Measurements from ENCODE around the gene STX8. TPM values are rescaled to one million over a fixed set of nuclear protein-coding genes. Genes with fewer than 3 reads are reported as not detected.

STX8 gene
- total RNA-seq, 1 donor from 2014 or later, result 54.8 TPM

- Histone ChIP-seq H3K36me3 (ENCODE audit: insufficient read depth, low read length) (no peaks in the 10 kb centered on the region), H3K4me3 (ENCODE audit: insufficient read depth, low read depth, low read length) (no peak overlapping the region), H3K9me3 (ENCODE audit: insufficient read depth, low read depth, low read length) (no peaks in the 10 kb centered on the region), H3K79me2 (ENCODE audit: insufficient read depth, low read length) (no peaks in the 10 kb centered on the region), H3K27ac (ENCODE audit: low read depth, low read length) (no peak overlapping the region), H3K27me3 (ENCODE audit: insufficient read depth, low read length) (no peaks in the 10 kb centered on the region), H4K20me1 (ENCODE audit: insufficient read depth, low read length) (peaks cover 14% of the 10 kb centered on the region), H2AFZ (ENCODE audit: low read depth, low read length) (no peak overlapping the region), H3K4me1 (ENCODE audit: insufficient read depth, low read length) (no peaks in the 10 kb centered on the region), H3K9ac (ENCODE audit: low read length) (no peak overlapping the region), H3K4me2 (ENCODE audit: low read length) (no peak overlapping the region)
- Mint-ChIP-seq H3K9me3 (ENCODE audit: unreplicated experiment) (no peaks in the 10 kb centered on the region), H3K36me3 (ENCODE audit: low read depth, unreplicated experiment) (peaks cover 3% of the 10 kb centered on the region), H3K27me3 (ENCODE audit: low read depth, unreplicated experiment) (no peaks in the 10 kb centered on the region), H3K4me1 (ENCODE audit: low read depth, unreplicated experiment) (no peaks in the 10 kb centered on the region), H3K4me3 (ENCODE audit: unreplicated experiment) (no peak overlapping the region), H3K27ac (ENCODE audit: unreplicated experiment) (no peak overlapping the region)
- FAIRE-seq, result no peak
- no peak for DNase-seq (ENCODE audit: low read depth)
- no peak for TF ChIP-seq EZH2 (IDR thresholded peaks at IDR 0.05; ENCODE audit: insufficient read depth, low read length)
- no peak for TF ChIP-seq CTCF (IDR thresholded peaks at IDR 0.05; ENCODE audit: insufficient read depth, low read depth, low read length)
Measured at GRCh38 chr17:9553596-9553995, 22.0 kb downstream of the STX8 start.

- Mint-ChIP-seq H3K27ac (ENCODE audit: unreplicated experiment) (no peak overlapping the region), H3K4me3 (ENCODE audit: unreplicated experiment) (no peak overlapping the region), H3K4me1 (ENCODE audit: low read depth, unreplicated experiment) (no peaks in the 10 kb centered on the region), H3K27me3 (ENCODE audit: low read depth, unreplicated experiment) (no peaks in the 10 kb centered on the region), H3K36me3 (ENCODE audit: low read depth, unreplicated experiment) (peaks cover 2% of the 10 kb centered on the region), H3K9me3 (ENCODE audit: unreplicated experiment) (no peaks in the 10 kb centered on the region)
- Histone ChIP-seq H3K4me3 (ENCODE audit: insufficient read depth, low read depth, low read length) (no peak overlapping the region), H3K27ac (ENCODE audit: low read depth, low read length) (no peak overlapping the region), H2AFZ (ENCODE audit: low read depth, low read length) (no peak overlapping the region), H4K20me1 (ENCODE audit: insufficient read depth, low read length) (peaks cover 11% of the 10 kb centered on the region), H3K36me3 (ENCODE audit: insufficient read depth, low read length) (no peaks in the 10 kb centered on the region), H3K9ac (ENCODE audit: low read length) (no peak overlapping the region), H3K79me2 (ENCODE audit: insufficient read depth, low read length) (no peaks in the 10 kb centered on the region), H3K4me2 (ENCODE audit: low read length) (no peak overlapping the region), H3K4me1 (ENCODE audit: insufficient read depth, low read length) (no peaks in the 10 kb centered on the region), H3K27me3 (ENCODE audit: insufficient read depth, low read length) (no peaks in the 10 kb centered on the region), H3K9me3 (ENCODE audit: insufficient read depth, low read depth, low read length) (no peaks in the 10 kb centered on the region)
- DNase-seq (ENCODE audit: low read depth) (no peak), FAIRE-seq (no peak)
- TF ChIP-seq EZH2 (IDR thresholded peaks at IDR 0.05; ENCODE audit: insufficient read depth, low read length) (no peak), CTCF (IDR thresholded peaks at IDR 0.05; ENCODE audit: insufficient read depth, low read depth, low read length) (no peak)
Measured at GRCh38 chr17:9553181-9553580, 22.4 kb downstream of the STX8 start.

- Histone ChIP-seq H3K36me3 (ENCODE audit: insufficient read depth, low read length) (no peaks in the 10 kb centered on the region), H2AFZ (ENCODE audit: low read depth, low read length) (no peak overlapping the region), H3K9me3 (ENCODE audit: insufficient read depth, low read depth, low read length) (no peaks in the 10 kb centered on the region), H4K20me1 (ENCODE audit: insufficient read depth, low read length) (no peaks in the 10 kb centered on the region), H3K27me3 (ENCODE audit: insufficient read depth, low read length) (no peaks in the 10 kb centered on the region), H3K4me1 (ENCODE audit: insufficient read depth, low read length) (no peaks in the 10 kb centered on the region), H3K79me2 (ENCODE audit: insufficient read depth, low read length) (no peaks in the 10 kb centered on the region), H3K27ac (ENCODE audit: low read depth, low read length) (no peak overlapping the region), H3K4me3 (ENCODE audit: insufficient read depth, low read depth, low read length) (no peak overlapping the region), H3K9ac (ENCODE audit: low read length) (no peak overlapping the region), H3K4me2 (ENCODE audit: low read length) (no peak overlapping the region)
- H3K36me3 Mint-ChIP-seq (ENCODE audit: low read depth, unreplicated experiment), result no peaks in the 10 kb centered on the region
- no peaks in the 10 kb centered on the region for H3K27me3 Mint-ChIP-seq (ENCODE audit: low read depth, unreplicated experiment)
- H3K4me1 Mint-ChIP-seq (ENCODE audit: low read depth, unreplicated experiment), result no peaks in the 10 kb centered on the region
- FAIRE-seq, result no peak
- no peak for DNase-seq (ENCODE audit: low read depth)
- TF ChIP-seq CTCF (IDR thresholded peaks at IDR 0.05; ENCODE audit: insufficient read depth, low read depth, low read length), result no peak
- TF ChIP-seq EZH2 (IDR thresholded peaks at IDR 0.05; ENCODE audit: insufficient read depth, low read length), result no peak
- no peak overlapping the region for H3K27ac Mint-ChIP-seq (ENCODE audit: unreplicated experiment)
- no peak overlapping the region for H3K4me3 Mint-ChIP-seq (ENCODE audit: unreplicated experiment)
- H3K9me3 Mint-ChIP-seq (ENCODE audit: unreplicated experiment), result no peaks in the 10 kb centered on the region
Measured at GRCh38 chr17:9549215-9549614, 26.4 kb downstream of the STX8 start.

Measured in astrocyte (in vitro differentiated cells and primary cell).